GM18511 (cell line): ENCODE measurements around the gene MAP3K10.

Experiments used
- ATAC-seq: cut with Tn5 transposase; IDR thresholded peaks from one replicate; pipeline ENCODE4 v1.9.1; 2021; ENCODE audit warnings: mild to moderate bottlenecking, moderate library complexity; ENCODE audit not compliant: unreplicated experiment

Gene MAP3K10

DNA sequence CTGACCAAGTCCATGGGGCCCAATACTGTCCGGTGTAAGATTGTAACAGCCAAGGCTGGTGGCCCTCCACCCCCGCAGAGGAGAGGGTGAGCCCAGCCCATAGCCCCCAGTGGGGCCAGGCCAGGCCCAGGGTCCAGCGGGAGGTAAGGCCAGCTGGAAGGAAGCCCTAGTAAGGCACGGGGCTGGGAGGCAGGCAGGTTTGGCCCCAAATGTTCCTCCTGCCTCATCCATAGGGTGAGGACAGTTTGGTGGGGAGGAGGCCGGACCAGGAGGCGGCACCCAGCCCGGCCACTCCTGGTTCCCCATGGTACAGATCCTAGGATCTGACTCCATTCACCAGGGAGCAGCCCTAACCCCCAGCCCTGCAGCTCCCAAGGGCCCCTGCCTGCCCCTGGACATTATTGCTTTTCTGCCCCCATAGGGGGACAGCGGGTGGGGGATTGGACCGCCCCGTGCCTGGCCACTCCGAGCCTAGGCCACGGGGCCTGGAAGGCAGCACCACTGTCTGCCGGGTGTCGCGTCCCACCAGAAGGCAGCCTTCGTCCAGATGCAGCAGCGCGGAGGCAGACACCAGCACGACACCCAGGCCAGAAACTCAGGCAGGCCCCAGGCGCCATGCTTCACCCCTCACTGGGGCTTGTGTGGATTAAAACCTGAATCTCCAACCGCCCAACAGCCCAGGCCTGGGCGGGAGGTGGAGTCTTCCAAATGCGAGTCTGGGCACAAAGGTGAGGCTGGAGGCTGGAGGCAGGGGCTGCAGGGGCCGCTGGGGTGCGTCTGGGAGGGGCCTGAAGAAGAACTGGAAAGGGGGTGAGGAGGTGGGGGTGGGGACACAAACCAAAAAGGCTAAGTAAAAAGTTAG is 42.0 kb downstream of the MAP3K10 start:
- ATAC-seq: no peak

- ATAC-seq: no peak
These were observed 42.7 kb downstream of the MAP3K10 start for GRCh38 chr19:40233811-40234389.

GRCh38 chr19:40234429-40235237 is 43.4 kb downstream of the MAP3K10 start:
- no peak for ATAC-seq

DNA sequence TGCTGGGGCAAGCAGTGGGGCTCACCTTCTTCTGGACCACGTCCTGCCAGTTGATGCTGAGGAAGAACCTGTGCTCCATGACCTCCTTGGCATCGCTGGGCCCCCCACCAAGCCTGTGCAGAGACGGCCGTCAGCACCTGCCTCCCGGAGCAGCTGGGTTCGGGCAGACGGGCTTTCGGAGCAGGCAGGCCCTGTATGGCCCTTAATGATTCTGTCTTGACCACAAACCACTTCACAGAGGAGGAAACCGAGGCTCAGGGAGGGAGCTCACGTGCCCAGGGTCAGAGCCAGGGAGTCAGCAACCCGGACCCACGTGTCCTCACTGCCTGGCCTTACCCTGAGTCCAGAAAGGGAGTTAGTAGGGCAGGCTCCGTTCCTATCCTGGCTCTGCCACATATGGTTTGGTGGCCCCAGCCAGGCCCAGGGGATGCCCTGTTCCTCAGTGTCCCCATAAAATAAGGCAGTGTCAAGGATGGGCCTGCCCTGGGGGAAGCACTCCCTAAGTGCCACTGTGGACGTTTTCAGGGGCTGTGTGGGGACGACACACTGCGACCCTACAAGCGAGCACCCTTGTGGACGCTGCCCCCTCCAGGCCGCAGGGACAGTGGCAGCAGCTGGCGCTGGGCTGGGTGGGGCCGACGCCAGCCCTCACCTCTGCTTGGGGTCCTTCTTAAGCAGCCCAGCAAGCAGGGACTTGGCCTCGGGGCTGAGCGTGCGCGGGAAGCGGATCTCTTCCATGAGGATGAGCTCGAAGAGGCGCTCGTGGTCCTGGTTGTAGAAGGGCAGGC is 44.2 kb downstream of the MAP3K10 start:
- ATAC-seq: no peak

- no peak for ATAC-seq
These were observed 44.8 kb downstream of the MAP3K10 start for GRCh38 chr19:40236026-40236355.

DNA sequence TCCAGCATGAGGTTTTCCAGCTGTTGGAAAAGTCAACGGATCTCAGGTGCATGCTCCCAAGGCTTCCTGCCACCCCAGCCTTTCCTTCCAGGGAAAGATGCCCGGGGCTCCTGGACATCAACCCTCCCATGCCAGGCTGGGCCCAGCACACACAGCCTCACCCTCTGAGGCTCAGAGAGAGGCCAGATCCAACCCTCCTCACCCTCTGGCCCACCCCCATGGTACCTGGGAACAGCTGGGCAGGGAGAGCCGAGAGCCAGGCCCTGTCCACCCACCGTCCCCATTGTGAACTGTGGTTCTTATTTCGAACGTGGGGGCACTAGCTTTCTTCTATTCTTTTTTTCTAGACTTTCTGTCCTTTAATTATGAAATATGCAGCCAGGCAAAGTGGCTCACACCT is 45.1 kb downstream of the MAP3K10 start:
- ATAC-seq: no peak

DNA sequence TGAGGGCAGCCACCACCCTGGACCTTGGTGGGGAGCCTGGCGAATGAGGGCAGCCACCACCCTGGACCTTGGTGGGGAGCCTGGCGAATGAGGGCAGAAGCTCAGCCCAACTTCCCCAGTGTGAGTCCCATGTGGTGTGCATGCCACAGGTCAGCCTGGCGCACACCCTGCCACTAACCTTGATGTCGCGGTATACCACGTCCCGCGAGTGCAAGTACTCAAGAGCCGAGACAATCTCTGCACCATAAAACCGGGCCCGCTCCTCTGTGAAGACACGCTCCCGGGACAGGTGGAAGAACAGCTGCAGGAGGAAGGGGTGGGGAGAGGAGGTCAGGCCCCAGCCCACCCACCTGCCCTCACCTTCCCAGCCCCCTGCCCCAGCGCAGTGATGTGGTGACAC is 46.6 kb downstream of the MAP3K10 start:
- no peak for ATAC-seq

- no peak for ATAC-seq
These were observed 47.5 kb downstream of the MAP3K10 start for GRCh38 chr19:40238775-40239174.

DNA sequence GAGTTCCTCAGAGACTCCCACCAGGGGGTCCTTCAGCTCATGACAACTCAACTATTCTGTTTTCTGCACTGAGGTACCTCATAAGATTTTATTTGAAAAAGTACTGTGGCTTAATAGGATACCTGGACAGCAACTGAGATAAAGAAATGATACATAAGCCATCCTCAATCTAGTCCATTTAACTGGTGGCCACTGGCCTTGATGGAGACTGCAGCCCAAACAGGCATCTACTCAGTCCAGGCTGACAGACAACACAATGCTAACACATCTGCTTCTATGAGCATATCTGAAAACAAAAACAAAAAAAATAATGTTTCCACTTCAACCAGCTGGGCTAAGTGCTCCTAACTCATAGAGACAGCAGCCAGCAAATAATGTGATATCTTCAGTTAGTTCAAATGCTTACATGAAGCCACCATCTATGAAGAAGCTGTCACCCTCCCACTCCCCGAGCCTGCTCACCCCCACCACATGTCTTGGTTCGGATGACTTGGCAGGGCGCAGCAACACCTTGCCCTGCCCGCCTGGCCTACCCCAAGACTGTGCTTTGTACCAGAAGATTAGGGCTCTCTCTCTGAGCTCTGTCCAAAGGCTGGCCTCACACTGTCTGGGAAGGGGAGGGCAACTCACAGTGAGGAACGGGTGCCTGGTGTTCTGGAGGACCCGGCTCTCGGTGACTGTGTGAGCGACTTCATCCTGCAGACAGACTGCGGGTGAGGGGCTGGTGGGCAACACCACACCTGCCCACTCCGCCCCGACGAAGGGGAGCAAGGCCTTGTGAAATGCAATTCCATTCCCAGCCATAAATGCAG is 48.4 kb downstream of the MAP3K10 start:
- no peak for ATAC-seq

GRCh38 chr19:40240332-40240731 is 49.1 kb downstream of the MAP3K10 start:
- no peak for ATAC-seq

GRCh38 chr19:40241125-40241808 is 50.0 kb downstream of the MAP3K10 start:
- ATAC-seq: no peak

GRCh38 chr19:40241809-40242384 is 50.7 kb downstream of the MAP3K10 start:
- no peak for ATAC-seq

DNA sequence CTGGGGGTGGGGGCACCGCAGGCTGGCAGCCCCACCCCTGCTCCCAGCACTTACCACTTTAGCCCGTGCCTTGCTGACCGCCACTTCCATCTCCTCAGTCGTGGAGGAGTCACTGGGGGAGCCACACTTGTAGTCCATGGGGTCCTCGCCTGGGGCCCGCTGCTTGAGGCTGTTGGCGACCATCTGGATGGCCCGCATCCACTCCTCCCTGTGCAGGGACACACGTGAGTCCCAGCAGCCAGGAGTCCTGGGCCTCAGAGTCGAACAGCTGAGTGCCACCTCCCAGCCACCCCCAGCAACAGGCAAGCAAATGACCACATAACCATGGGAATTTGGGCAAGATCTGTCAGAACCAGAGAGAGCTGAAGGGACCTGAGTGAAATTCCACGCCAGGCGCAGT is 51.3 kb downstream of the MAP3K10 start:
- ATAC-seq: no peak

GRCh38 chr19:40243181-40243580 is 52.0 kb downstream of the MAP3K10 start:
- ATAC-seq: no peak

- no peak for ATAC-seq
These were observed 53.5 kb downstream of the MAP3K10 start for GRCh38 chr19:40244579-40245317.

- no peak for ATAC-seq
These were observed 54.4 kb downstream of the MAP3K10 start for GRCh38 chr19:40245506-40246128.

- no peak for ATAC-seq
These were observed 55.3 kb downstream of the MAP3K10 start for GRCh38 chr19:40246292-40247073.
